Skeletal muscle tissue (tissue), 4 donors: ENCODE results near the gene FAM124A. TPM values are rescaled to one million over a fixed set of nuclear protein-coding genes. Genes with fewer than 3 reads are reported as not detected.
A peak's percentile ranks its signal among the peaks of the same experiment; 100 is the strongest.

Source experiments
- H3K27ac ChIP-seq: one replicate; pipeline ENCODE4 v1.7.0; 2013; ENCODE audit warnings: mild to moderate bottlenecking, low read depth, low read length, inconsistent platforms
- H3K27me3 ChIP-seq, 3 donors: one replicate each; pipeline ENCODE4 v1.7.0; 2013; ENCODE audit warnings: low read length in 3 of 3; ENCODE audit not compliant: control insufficient read depth in 3 of 3, insufficient read depth in 3 of 3
- H3K36me3 ChIP-seq, 3 donors: one replicate each; pipeline ENCODE4 v1.7.0; 2013; ENCODE audit warnings: low read length in 3 of 3; ENCODE audit not compliant: control insufficient read depth in 3 of 3, insufficient read depth in 3 of 3
- H3K4me1 ChIP-seq, 3 donors: one replicate each; pipeline ENCODE4 v1.7.0; 2013; ENCODE audit warnings: low read length in 3 of 3, mild to moderate bottlenecking in 3 of 3; ENCODE audit not compliant: control insufficient read depth in 3 of 3, insufficient read depth in 3 of 3
- H3K4me3 ChIP-seq, 3 donors: one replicate each; pipeline ENCODE4 v1.7.0; 2013; ENCODE audit warnings: low read length in 3 of 3
- H3K9ac ChIP-seq, 3 donors: one replicate each; pipeline ENCODE4 v1.7.0; 2013; ENCODE audit warnings: low read length in 3 of 3, mild to moderate bottlenecking in 3 of 3, moderate library complexity in 2 of 3, low read depth in 1 of 3
- H3K9me3 ChIP-seq, 3 donors: one replicate each; pipeline ENCODE4 v1.7.0; 2013; ENCODE audit warnings: low read length in 3 of 3; ENCODE audit not compliant: control insufficient read depth in 3 of 3
- total RNA-seq: library from RNA; depleted of rRNA; stranded (reverse); fragments of >200 nt; gene quantifications from one replicate; pipeline ENCODE4 v1.2.3, GENCODE V29; 2014
- donor health status: Osteomylitis.

The FAM124A gene
- total RNA-seq, 1 donor from 2014 or later = 0.52 TPM

DNA sequence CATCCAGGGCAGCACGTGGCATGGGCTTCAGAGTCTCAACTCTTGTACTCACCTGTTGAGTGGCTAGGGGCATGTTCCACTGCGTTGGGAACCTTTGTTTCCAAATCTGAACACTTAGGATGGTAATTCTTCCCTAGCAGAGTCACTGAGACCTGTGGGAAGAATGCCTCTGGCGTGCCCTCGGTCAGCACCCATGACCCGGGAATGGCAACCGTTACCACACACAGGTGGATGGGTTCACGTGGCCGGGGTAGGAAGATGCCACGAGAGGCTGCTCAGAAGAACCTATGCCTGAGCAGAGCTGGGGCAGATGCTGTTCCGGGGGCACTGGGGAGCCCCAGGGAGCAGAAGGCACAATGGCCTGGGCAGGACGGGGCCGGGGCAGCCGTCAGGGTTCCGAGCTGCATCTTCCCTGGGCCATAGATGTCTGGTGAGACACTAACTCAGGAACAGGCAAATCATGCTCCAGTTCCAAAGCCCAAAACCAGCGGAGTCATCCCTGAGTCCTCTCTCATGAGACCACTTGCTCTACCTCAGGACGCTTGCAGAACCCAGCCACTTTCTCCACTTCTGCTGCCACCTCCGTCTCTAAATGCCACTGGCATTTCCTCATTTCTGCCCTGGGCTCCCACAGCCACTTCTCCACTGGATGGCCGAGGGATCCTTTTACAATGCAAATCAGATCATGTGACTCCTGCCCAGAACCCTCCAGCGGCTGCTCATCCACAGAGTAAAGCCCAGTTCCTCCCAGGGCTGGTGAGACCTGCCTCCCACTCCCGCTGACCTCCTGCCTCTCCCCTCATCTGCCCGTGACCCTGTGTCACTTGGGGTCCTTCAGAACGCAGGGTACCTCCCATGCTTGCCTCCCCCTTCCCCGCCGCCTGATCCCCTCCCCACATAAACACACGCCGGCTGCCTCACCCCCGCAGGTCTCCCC is 36.7 kb downstream of the FAM124A start:
- Histone ChIP-seq H3K9ac (no peak overlapping the region), H3K4me3 (no peak overlapping the region), H3K9me3 (no peaks in the 10 kb centered on the region), H3K36me3 (peaks cover 0 to 3% (median 0%) of the 10 kb centered on the region in 3 donors), H3K27me3 (no peaks in the 10 kb centered on the region), H3K27ac (no peak overlapping the region), H3K4me1 (peaks cover 0 to 7% (median 0%) of the 10 kb centered on the region in 3 donors)

DNA sequence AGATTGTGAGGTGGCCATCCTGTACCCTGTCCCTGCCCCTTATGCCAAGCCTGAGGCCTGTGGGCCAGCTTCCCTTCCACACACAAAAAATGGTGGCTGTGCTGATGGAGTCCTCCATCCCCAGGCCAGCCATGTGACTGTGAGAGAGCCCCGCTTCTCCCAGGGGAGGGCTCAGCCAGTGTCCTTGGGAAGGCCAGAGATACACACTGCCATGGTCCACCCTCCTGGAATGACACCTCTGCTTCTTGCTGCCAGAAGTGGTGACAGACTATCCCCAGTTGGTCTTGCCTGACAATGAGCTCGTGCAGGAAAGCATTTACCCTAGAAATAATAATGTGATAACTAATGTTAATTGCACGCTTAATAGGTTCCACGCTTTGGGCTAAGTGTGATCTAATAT is 38.0 kb downstream of the FAM124A start:
- Histone ChIP-seq H3K9ac (no peak overlapping the region), H3K4me3 (no peak overlapping the region), H3K9me3 (no peaks in the 10 kb centered on the region), H3K36me3 (peaks cover 0 to 3% (median 0%) of the 10 kb centered on the region in 3 donors), H3K4me1 (peaks cover 0 to 7% (median 0%) of the 10 kb centered on the region in 3 donors), H3K27me3 (no peaks in the 10 kb centered on the region), H3K27ac (no peak overlapping the region)

DNA sequence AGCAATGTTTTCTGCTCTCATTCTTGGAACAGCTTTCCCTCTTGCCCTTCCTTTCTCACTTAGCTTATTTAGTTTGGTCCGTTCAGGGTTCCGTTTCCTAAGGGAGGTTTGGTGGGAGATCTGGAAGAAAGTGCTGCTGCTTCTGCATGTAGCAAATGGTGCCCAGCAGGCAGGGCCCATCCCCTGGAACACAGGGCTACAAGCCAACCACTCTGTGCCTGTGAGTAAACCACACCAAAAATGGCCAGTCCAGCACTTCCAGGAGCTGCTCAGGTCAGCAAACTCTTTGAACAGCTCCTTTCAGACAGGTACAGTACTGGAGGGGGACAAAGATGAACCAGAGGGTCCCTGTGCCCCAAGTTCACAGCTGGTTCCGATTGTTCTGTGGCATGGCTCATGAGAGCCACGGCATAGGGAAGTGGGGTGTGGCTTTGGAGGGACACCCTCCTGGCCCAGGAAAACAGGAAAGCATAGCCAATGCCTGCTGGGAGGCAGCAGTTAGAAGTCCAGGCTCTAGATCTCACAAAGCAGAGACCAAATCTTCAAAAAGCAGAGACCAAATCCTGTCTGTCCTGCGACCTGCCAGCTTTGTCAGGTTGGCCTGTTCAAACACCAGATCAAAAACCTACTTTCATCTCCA is 39.5 kb downstream of the FAM124A start:
- Histone ChIP-seq H3K36me3 (peaks cover 0 to 3% (median 0%) of the 10 kb centered on the region in 3 donors), H3K9me3 (no peaks in the 10 kb centered on the region), H3K9ac (no peak overlapping the region), H3K4me1 (peaks cover 0 to 12% (median 7%) of the 10 kb centered on the region in 3 donors), H3K27me3 (no peaks in the 10 kb centered on the region), H3K27ac (no peak overlapping the region), H3K4me3 (no peak overlapping the region)

DNA sequence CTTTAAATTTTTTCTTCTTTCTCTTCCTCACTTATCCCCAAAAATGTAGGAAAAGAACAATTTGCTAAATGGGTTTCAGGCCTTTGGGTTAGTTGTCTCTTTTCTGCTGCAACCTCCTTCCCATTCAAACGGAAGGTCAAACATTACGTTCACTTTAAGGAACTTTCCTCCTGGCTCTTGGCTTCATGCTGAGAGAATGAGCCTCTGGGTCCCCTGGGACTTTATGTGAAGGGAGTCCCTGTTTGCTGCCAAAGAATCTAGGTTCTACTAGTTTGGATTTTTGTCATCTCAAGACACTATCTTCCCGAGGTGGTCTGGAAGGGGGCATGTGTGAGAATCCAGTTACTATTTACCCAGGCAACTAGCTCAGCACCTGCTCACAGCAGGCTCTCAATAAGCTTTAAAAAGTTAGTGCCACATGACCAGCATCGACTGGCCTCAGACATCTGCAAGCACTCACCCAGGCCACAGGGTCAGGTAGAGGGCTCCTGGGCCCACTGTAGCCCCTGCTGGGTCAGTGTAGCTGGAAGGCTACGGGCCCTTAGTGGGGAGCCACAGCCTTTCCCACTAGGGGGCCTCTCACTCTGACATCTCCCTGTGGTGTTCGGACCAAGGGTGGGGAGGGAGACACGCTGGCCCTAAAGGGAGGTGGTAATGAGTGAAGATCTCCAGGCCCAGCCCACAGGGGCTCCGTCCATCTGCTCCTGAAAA is 40.5 kb downstream of the FAM124A start:
- H3K27me3 ChIP-seq = no peaks in the 10 kb centered on the region
- no peaks in the 10 kb centered on the region for H3K36me3 ChIP-seq
- no peak overlapping the region for H3K9ac ChIP-seq
- H3K4me3 ChIP-seq = no peak overlapping the region
- H3K9me3 ChIP-seq = no peaks in the 10 kb centered on the region
- peaks cover 0 to 15% (median 7%) of the 10 kb centered on the region in 3 donors for H3K4me1 ChIP-seq
- no peak overlapping the region for H3K27ac ChIP-seq

DNA sequence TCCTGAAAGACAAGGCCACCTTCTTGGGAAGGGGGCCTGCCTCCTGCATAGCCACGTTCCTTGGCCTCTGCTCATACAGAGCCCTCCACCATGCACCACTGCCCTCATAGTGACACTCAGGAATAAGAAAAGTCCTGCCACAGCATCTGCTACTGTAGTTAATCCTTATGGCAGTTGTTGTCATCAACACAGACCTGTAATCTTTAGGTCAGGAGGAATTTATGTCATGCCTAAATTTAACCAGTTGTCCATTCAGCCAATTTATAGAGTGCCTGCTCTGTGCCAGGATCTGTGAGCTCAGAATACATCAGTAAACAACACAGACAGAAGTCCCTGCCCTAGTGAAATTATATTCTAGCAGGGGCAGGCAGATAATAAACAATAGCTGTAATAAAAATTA is 44.4 kb downstream of the FAM124A start:
- Histone ChIP-seq H3K9me3 (no peaks in the 10 kb centered on the region), H3K4me1 (peaks cover 0 to 14% (median 7%) of the 10 kb centered on the region in 3 donors), H3K36me3 (no peaks in the 10 kb centered on the region), H3K4me3 (peak overlapping the region in 1 of 3 donors; percentile 9), H3K27me3 (no peaks in the 10 kb centered on the region), H3K9ac (peak overlapping the region in 1 of 3 donors; percentile 35), H3K27ac (peak overlapping the region; percentile 75)

DNA sequence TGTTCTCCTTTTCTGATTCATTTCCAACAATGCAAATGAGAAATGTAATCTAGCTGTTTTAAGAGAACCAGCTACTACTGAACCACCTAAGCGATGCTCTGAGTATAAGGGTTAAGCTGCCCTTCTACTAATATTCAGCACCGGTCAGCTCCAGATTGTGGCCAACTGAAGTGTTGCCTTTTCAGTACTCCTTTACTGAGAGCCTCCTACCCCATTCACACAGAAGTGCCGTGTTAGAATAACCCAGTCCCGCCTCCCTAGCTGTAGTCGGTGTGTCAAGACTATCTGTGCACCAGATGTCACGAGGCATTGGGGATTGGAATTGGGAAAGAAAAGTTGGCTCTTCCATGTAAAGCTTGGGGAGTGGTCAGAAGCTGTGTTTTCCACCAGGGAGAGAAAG is 45.4 kb downstream of the FAM124A start:
- no peaks in the 10 kb centered on the region for H3K9me3 ChIP-seq
- peaks cover 0 to 11% (median 7%) of the 10 kb centered on the region in 3 donors for H3K4me1 ChIP-seq
- H3K27ac ChIP-seq = no peak overlapping the region
- H3K27me3 ChIP-seq = no peaks in the 10 kb centered on the region
- H3K9ac ChIP-seq = no peak overlapping the region
- H3K36me3 ChIP-seq = no peaks in the 10 kb centered on the region
- H3K4me3 ChIP-seq = no peak overlapping the region

DNA sequence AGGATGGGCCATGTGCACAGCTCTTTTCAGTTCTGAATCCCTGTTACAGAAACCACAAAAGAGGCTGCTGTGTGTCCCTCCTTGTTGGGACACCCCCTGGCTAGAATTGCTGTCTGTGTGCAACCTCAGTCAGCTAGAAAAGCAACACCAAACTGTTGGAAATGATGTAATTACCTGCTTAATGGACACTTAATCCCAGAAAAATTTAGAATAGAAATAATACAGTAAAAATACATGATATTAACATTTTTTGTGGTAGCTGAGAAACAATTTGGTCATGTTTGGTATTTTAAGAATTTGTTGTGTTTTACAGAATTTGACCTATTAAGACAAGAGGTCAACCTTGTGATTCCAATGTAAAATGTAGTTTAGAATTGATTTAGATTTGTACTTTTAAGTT is 46.8 kb downstream of the FAM124A start:
- Histone ChIP-seq H3K9me3 (no peaks in the 10 kb centered on the region), H3K27ac (no peak overlapping the region), H3K36me3 (no peaks in the 10 kb centered on the region), H3K9ac (no peak overlapping the region), H3K27me3 (no peaks in the 10 kb centered on the region), H3K4me3 (no peak overlapping the region), H3K4me1 (peaks cover 0 to 9% (median 7%) of the 10 kb centered on the region in 3 donors)

DNA sequence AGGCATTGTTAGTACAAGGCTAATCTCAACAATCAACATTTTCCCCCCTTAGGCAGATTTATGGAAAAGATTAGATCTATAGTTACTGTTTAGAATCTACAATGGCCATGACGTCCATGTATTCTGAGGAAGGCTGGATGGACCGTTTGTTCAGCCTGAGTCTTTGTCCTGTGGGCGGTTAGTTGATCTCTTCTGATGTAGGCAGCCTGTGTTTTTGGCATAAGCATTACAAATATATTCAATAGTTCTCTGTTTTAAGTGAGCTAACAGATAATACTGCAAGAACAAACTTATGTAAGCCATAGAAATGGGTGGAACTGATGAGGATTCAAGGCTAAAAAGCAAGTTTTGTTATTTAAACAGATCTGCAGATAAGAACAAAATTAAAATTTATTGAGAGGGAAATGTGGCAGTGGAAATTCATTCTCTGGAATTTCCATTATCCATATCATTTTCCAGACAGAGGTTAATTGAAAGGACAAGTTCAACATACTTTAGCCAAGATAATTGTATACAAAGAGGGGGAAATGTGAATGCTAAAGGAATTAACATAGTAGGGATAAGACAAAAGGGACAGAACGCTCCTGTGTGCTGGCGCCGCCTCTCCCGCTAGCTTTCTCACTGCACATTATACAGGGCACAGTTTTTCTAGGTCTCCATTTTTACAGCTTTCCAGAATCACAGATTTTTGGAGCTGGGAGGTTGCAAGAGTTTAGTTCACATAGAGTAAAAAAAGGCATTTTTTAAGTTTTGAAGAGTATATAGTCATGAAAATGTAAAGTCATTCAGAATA is 48.6 kb downstream of the FAM124A start:
- no peak overlapping the region for H3K9ac ChIP-seq
- H3K36me3 ChIP-seq = no peaks in the 10 kb centered on the region
- H3K27me3 ChIP-seq = no peaks in the 10 kb centered on the region
- H3K9me3 ChIP-seq = no peaks in the 10 kb centered on the region
- no peak overlapping the region for H3K4me3 ChIP-seq
- H3K27ac ChIP-seq = no peak overlapping the region
- H3K4me1 ChIP-seq = peaks cover 0 to 9% (median 7%) of the 10 kb centered on the region in 3 donors

DNA sequence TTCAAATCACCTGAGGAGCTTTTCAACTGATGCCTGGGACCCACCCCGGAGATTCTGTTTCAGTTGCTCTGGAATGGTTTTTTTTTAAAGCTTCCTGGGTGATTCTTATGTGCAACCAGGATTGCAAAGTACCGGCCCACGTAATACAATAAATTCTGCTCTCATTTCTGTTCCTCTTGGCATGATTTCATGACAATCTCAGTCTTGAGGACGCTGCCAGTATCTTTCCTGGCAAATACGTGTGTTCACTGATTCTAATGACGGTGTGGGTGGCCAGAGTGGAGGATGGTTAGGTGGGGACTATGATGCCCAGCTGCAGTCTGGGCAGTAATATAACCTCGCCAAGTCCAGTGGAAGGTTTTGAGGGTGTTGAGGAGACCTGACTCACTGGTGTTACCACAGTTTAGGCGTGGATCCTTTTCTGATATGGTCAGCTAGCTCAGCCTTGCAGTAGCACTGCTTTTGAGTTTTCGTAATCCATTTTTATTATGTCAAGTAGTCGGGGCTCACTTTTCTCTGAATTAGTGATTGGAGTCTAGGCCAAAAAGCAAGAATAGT is 49.4 kb downstream of the FAM124A start:
- Histone ChIP-seq H3K4me3 (no peak overlapping the region), H3K9me3 (no peaks in the 10 kb centered on the region), H3K9ac (no peak overlapping the region), H3K4me1 (peaks cover 0 to 4% (median 2%) of the 10 kb centered on the region in 3 donors), H3K27me3 (no peaks in the 10 kb centered on the region), H3K36me3 (no peaks in the 10 kb centered on the region), H3K27ac (no peak overlapping the region)
